Activated naive CD4-positive, alpha-beta T cell treated with Interleukin-2 at 50 U/mL for 16 hours (primary cell): ENCODE results near the gene HGS.

ENCODE experiments used
- DNase-seq: peaks from one replicate; pipeline ENCODE4 v3.0.0-alpha.2; 2020

HGS gene, protein sequence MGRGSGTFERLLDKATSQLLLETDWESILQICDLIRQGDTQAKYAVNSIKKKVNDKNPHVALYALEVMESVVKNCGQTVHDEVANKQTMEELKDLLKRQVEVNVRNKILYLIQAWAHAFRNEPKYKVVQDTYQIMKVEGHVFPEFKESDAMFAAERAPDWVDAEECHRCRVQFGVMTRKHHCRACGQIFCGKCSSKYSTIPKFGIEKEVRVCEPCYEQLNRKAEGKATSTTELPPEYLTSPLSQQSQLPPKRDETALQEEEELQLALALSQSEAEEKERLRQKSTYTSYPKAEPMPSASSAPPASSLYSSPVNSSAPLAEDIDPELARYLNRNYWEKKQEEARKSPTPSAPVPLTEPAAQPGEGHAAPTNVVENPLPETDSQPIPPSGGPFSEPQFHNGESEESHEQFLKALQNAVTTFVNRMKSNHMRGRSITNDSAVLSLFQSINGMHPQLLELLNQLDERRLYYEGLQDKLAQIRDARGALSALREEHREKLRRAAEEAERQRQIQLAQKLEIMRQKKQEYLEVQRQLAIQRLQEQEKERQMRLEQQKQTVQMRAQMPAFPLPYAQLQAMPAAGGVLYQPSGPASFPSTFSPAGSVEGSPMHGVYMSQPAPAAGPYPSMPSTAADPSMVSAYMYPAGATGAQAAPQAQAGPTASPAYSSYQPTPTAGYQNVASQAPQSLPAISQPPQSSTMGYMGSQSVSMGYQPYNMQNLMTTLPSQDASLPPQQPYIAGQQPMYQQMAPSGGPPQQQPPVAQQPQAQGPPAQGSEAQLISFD

DNA sequence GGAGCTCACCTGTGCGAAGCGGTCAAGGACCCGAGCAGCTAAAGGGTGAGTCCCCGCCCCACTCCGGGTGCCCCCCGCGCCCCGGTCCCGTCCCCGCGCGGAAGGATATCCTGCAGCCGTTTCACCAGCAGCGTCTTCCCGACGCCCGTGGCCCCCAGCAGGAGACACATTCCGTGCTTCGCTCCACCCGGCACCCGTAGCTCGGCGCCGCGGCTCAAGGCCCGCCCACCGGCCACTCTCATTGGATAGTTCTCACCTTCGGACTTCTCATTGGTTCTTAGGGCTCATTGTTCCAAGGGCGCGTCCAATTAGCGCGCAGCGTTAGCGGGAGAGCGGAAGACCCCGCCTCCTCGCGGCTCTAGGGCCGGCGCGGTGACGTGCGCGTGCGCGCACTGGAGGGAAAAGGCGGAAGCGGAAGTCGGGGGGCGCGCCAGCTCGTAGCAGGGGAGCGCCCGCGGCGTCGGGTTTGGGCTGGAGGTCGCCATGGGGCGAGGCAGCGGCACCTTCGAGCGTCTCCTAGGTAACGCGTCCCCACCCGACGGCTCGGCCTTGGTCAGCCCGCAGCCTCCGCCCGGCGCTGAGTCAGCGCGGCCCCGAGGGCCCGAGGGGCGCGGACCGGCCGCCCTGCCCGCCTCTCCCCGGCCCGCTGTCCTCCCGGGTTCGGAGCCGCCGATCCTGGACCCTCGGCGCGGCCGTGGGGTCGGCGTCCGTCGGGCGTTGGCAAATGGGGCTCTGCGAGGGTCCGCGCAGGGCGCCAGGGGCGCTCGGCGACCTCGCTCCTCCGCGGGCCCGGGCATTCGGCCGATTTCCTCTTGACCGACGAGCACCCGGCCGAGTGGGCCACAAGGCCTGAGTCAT is at the start of gene HGS, which contains the start of gene ARL16:
Gene HGS (plus strand): TSS at position 428 of the 858 bp plus-strand sequence. CDS start 56 bp downstream, at position 484.
Gene ARL16 (minus strand): TSS at position 214 of the 858 bp plus-strand sequence. CDS start 44 bp downstream, at position 170.
- DNase-seq = peak; percentile 98

DNA sequence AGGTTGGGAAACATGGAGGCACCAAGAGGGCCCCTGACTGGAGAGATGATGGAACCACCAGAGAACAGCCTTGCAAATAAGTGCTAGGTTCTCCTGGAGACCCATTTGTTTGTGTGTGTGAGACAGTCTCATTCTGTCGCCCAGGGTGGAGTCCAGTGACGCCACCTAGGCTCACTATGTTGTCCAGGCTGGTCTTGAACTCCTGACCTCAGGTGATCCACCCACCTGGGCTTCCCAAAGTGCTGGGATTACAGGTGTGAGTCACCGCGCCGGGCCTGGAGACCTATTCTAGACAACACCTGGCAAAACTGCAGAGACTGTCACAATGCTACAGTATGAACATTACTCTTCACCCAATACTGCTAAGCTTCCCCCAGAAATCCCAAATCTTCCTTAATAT is 48.4 kb upstream of the HGS start:
- DNase-seq = no peak

DNA sequence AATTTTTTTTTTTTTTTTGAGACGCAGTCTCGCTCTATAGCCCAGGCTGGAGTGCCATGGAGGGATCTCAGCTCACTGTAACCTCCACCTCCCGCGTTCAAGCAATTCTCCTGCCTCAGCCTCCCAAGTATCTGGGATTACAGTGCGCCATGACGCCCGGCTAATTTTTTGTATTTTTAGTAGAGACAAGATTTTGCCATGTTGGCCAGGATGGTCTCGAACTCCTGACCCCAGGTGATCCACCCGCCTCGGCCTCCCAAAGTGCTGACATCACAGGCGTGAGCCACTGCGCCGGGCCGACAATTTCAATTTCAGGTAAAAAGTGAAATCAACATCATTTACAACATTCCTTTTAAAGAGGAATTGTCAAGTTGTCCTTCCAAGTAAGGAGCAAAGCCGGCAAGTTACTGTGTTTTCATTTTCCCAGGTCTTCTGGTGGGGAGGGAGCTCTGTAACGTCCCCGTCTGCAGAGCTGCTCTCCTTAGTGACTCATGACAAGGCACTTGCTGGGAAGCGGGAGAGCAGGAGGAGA is 47.8 kb upstream of the HGS start:
- no peak for DNase-seq

DNA sequence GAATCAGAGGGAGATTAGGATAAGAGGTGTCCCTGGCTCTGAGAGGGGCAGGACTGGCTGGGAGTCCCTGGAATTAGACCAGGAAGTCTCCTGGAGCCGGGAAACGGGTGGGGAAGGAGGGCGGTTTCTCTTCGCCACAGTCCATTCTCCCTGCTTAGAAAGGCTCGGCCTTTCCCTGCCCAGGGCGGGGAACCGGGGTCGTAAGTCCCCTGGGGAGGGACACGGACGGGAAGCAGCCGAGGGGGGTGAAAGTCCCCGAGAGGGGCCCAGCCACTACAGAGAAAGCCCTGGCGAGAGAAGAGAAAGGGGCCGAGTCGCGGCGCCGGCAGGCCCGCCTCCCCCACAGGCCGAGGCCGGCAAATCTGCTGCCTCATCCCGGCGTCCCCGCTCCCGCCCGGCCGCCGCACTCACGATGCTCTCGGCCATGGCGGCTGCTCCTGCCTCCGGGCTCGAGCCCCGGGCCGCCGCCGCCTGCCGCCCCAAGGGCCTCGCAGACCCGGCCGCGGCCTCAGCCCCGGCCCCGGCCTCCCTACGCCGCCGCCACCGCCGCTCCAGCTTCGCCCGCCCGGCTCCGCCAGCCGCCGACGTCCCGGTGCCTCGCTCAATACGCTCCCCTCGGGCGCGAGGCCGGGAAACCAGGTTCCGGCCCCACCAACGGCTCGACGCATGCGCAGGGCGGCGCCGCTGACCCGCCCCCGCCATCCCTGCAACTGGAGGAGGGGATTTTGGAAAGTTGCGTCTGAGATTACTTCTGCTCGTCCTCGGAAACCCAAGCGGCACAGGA is 47.1 kb upstream of the HGS start, which contains the start of the genes NPLOC4 and TSPAN10:
Gene NPLOC4 (minus strand): TSS at position 608 of the 784 bp plus-strand sequence. CDS start 182 bp downstream, at position 426.
Gene TSPAN10 (plus strand): TSS at position 692 of the 784 bp plus-strand sequence. CDS start 5,217 bp downstream, outside the sequence.
- peak; percentile 84 for DNase-seq

DNA sequence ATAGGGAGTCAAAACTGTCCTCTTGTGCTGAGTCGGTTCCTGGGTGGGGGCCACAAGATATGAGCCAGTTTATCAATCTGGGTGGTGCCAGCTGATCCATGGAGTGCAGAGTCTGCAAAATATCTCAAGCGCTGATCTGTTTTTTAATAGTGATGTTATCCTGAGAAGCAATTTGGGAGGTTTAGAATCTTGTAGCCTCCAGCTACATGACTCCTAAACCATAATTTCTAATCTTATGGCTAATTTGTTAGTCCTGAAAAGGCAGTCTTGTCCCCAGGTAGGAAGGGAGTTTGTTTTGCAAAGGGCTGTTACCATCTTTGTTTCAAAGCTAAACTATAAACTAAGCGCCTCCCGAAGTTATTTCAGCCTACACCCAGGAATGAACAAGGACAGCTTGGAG is 45.1 kb upstream of the HGS start:
- DNase-seq = no peak

DNA sequence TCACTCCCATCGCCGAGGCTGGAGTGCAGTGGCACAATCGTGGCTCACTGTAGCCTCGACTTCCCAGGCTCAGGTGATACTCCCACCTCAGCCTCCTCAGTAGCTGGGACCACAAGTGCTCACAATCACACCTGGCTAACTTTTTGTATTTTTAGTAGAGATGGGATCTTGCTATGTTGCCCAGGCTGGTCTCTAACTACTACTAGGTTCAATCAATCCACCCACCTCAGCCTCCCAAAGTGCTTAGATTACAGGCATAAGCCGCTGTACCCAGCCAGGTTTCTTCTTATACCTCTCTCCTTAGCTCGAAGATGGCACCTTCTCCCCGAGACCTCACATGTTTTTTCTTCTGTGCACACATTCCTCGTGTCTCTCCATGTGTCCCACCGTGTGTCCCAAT is 43.8 kb upstream of the HGS start:
- DNase-seq = no peak

DNA sequence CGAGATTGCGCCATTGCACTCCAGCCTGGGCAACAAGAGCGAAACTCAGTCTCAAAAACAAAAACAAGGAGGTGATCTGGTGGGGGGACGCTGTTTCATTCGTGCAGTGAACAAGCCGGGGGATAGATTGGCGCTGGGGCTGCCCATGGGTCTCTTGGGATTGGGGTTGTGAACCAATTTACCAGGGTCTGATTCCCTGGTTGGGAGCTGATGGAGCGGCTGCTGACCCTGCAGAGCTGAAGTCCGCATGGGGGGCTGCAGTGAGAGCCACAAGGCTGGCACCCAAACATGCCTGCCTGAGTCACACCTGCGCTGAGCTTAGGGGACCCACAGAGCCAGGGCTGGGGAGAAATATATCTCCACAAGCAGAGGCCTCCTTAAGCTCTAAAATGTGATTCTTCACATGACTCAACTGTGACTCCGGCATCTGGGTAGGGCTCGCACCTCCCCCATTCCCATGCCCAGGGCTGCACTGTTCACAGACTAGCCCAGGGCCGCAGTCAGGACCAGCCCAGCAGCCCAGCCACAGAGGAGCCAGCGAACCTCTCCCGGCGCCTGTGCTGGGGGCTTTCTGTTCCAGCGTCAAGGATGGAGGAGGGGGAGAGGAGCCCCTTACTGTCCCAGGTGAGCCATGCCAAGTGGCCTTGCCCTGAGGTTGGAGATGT is 41.9 kb upstream of the HGS start:
- no peak for DNase-seq

DNA sequence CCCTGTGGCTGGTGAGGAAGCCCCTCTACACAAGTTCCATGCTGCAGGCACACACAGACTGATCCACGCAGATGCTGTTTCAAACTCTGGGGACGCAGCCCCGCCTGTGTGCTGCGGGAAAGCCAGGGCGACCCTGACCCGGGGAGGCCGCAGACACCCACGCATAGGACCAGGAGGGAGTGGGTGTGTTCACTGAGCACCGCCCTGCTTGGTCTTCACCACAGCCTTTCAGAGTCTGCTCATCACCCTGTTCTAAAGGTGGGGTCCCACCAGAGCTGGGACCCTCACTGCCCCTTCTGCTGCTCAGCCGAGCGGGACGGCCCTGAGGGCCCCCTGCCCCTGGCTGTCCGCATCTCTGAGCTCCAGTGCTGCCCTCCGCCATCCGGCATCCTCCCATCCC is 39.3 kb upstream of the HGS start:
- DNase-seq = no peak

DNA sequence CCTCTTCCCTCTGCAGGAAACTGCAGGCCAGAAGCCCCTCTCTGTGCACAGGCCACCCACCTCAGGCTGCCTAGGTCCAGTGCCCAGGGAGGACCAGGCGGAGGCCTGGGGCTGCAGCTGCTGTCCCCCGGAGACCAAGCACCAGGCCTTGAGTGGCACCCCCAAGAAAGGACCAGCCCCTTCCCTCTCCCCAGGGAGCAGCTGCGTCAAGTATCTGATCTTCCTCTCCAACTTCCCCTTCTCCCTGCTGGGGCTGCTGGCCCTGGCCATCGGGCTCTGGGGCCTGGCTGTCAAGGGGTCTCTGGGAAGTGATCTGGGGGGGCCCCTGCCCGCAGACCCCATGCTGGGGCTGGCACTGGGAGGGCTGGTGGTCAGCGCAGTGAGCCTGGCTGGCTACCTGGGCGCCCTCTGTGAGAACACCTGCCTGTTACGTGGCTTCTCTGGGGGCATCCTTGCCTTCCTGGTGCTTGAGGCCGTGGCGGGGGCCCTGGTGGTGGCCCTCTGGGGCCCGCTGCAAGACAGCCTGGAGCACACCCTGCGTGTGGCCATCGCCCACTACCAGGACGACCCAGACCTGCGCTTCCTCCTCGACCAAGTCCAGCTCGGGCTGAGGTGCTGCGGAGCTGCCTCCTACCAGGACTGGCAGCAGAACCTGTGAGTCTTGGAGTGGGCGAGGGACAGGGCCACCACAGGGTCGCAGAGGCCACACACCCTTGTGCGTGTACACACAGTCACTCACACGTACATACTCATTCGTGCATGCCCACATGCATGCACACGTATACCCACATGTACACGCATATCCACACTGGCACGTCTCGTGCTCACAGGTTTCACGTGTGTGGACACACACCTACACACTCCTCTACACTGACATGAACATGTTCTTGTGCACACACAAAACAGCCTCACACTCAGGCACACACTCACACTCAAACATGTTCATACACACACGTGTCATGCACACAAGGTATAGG is 38.5 kb upstream of the HGS start:
- no peak for DNase-seq

DNA sequence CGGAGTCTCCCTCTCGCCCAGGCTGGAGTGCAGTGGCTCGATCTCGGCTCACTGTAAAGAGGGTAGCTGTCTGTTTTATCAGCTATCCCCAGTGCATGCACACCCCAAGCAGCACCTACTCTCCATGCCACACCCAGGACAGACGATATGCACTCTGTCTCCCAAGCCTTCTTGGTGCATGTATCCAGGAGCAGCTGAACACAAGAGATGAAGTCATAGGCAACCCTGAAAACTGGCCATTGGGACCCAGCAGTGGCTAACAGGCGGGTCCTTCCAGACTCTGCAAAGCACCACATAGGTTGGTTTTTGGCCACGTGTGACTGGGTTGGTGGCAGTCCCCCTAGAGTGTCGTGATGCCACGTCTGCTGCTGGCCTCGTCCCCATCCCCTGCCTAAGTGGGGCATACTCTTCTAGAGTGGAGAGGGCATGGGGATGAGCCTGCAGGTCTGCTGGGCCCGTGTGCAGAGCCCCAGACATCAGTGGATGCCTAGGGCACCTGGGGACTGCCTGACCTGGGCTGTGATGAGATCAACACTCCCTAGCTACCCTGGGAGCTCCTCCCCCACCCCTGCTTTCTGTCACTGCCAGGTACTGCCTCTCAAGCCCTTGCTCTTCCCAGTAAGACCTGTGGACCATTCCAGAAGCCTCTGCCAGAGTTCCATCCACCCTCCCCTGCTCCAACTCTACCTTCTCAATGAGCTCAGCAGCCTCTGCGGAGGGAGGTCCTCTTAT is 36.8 kb upstream of the HGS start:
- DNase-seq = no peak

DNA sequence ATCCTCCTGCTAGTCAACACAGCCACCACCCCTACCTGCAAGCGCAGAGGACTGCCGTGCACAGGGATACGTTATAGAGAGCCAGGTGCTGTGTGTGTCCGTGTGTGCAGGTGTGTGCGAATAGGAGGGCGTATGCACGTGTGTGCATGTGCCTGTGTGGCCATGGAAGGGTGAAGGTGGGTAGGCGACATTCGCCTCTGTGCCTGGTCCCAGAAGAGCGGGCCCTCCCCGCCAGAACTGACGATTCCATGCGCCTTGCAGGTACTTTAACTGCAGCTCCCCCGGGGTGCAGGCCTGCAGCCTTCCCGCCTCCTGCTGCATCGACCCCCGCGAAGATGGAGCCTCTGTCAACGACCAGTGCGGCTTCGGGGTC is 36.2 kb upstream of the HGS start:
- no peak for DNase-seq

DNA sequence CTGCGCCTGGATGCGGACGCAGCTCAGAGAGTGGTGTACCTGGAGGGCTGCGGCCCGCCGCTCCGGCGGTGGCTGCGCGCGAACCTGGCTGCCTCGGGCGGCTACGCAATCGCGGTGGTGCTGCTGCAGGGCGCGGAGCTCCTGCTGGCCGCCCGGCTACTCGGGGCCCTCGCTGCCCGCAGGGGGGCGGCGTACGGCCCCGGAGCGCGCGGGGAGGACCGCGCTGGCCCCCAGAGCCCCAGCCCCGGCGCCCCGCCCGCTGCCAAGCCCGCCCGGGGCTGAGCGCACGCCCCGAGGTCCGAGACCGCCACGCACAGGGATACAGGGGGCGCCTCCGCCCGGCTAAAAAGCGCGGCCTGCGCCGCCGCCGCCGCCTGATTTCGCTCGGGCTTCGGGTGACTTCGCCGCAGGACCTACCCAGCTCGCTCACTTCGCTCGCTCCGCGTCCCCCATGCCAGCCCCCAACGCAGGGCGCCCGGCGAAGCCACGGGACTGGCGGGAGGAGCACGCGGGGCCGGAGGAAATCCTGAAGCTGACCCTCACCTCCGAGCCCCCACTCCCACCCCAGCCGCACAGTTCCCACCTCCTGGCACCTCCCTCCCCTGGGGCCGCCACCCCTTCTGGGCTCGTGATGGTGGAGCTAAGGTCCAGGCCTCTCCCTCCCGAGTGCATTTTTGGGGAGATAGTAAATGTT is 35.7 kb upstream of the HGS start:
- DNase-seq = no peak

DNA sequence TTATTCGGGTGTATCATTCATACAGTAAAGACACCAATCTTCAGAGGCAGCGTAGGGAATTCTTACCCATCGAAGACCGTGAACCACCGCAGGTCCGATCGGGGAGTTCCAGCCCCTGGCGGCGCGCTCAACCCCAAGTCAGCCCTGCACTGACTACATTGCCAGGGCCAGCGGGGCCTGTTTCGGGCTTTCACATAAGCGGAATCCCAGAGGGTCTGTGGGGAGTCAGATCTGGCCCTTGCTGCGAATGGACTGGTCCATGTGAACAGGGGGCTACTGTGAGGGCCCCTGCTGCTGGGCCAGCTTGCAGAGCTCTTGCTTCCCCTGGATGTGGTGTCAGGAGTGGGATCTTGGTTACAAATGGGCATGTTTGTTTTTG is 35.1 kb upstream of the HGS start:
- no peak for DNase-seq

DNA sequence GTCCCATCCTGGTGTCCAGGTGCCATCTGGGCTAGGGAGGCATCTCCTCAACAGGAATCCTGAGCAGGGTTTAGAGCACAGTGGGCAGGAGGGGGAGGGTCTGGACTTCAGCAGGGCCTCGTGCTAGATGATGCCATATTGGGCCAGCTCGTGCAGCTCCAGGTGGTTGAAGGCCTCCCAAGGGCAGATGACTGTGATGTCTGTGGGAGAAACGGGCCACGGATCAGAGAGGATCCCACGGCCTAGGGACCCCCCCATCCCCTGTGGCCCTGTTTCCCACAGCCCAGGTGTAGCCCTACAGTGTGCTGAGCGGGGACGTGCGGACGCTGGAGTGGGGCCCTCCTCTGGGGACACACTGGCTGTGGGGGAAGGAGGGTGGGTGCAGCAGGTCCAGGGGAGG is 32.9 kb upstream of the HGS start:
- no peak for DNase-seq

DNA sequence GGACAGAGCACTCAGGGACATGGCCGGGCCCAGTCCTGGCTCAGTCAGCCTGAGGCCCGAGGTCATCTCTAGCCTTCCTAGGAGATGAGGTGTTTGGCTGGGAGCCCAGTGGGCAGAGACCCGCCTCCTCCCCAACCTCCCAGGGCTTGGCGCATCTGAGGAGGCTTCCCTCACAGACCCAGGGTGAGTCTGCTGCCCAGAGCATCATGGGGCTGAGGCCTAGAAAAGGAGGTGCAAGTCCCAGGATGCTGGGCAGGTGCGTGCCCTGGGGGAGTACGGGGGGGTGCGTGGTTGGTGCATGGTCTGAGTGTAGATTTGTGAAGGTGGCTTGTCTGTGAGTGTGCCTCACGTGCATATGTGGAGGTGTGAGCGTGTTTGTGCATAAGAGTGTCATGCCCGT is 32.1 kb upstream of the HGS start:
- no peak for DNase-seq

DNA sequence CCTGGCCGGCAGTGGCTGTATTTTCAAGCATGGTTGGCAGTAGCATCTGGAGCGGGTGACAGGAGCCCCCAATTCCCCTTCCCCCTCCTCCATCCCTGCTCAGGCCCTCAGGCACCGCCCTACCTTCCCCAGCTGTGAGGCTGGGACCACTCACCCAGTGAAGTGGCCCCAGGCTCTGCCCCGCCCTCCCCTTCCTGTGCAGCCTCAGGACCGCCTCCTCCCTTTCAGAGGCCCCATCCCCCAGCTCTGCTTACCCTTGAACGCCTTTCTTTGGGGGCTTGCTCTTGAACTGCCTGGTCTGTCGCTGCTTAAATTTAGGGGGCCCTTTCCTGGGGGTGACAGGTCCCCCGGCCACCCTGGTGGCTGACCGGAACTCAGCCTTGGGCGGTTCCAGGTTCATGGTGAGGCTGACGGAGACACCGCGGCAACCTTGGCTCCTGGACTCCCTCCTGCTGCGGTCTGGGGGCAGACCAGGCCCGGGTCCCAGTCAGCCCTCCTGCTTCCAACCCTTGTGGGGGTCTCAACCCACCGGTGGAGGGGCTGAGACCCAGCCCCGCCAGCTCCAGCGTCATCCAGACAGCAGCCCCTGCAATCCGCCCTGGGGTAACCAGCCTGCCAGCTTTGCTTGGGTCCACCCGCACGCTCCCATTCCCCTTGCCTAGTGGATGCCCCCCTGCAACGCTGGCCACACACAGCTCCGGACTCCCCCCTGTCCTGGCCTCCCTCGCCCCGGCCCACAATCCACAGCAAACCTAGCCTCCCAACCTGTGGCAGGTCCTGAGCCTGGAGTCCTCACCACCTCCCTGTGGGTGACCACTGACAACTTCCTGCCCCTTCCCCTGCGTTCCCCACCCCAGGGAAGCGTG is 30.7 kb upstream of the HGS start:
- DNase-seq = no peak

DNA sequence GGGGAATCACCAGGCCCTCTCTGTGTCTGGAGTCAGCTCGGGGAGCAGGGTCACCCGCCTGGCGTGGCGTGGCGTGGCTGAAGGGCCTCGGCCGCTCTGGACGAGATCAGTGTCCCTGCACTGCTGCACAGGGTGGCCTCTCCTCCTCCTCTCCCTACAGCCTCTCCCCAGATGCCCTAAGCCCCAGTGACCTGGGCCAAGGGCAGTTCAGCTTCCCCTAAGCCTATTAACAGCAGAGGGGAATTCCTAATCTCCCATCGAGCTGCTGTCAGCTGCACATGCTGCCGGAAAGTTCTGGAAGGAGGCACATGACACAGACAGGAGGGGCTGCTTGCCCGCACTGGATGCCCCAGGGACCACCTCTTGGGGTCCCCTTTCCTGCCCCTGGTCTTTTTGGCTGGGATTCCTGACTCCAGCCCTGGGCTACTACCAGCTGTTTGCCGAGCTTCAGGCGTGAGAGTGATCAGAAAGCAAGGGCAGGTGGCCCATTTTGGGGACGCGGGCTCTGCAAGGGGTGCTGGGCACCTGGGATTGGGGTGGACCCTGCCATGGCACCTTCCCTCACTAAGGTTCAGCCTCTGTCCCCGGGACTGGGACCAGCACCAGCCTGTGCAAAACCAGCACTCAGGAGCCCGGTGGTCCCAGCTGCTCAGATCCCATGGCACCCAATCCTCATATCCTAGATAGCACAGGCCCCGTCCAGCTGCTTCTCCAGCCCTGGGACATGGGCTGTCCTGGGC is 28.3 kb upstream of the HGS start:
- DNase-seq = no peak
